GM18517 (cell line): Measurements from ENCODE around the gene SOBP.
"Not testable (repeated sequence)": the region's sequence is repeated elsewhere in the genome, so short reads cannot be mapped to it uniquely, and the experiment has no call there.

Experiments
- ATAC-seq: cut with Tn5 transposase; IDR thresholded peaks from one replicate; pipeline ENCODE4 v1.9.1; 2021; ENCODE audit warnings: mild to moderate bottlenecking, moderate library complexity; ENCODE audit not compliant: unreplicated experiment

SOBP gene

GRCh38 chr6:107547451-107547840 is 57.5 kb downstream of the SOBP start:
- no peak for ATAC-seq

DNA sequence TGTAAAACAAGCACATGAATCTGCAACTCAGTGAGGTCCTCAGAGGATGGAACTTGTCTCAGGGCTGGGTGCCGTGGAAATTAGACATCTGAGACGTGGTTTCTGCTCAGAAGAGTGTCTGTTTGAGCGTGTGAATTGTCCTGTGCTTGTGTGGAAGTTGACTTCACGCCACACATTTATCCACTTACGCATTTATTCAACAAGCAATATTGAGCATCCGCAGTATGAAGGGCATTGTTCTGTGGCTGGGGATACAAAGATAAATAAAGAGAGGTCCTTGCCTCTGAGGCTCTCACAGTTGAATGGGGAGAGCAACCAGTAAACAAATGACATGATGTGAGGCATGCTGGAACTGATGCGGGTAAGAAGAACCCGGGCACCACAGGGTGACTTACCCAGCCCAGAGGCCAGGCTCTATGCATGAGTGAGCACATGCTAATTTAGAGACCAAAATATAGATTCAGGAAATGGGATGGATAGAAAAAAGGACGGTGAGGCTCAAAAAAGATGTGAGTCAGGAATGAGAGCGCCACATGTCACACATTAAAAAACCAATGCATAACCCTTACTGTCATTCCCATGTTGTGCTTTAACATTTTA is 60.4 kb downstream of the SOBP start:
- ATAC-seq = no peak

DNA sequence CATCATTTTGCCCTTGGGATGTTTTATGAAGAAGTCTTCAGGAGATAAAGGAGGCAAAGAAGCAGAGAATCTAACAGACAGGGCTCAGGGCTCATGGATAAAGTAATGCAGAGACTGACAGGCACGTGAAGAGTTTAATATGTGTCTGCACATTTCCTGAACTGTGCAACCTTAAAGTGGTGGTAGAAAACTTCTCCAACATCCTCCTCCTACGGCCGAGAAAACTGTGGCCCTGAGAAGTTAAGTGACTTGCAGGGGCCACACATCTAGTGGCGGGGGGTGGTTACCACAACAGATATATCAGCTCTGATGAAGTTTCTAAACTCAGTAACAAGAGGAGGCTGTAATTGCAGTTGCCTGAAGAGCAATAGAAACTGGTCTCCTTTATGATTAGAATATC is 61.0 kb downstream of the SOBP start:
- no peak for ATAC-seq

DNA sequence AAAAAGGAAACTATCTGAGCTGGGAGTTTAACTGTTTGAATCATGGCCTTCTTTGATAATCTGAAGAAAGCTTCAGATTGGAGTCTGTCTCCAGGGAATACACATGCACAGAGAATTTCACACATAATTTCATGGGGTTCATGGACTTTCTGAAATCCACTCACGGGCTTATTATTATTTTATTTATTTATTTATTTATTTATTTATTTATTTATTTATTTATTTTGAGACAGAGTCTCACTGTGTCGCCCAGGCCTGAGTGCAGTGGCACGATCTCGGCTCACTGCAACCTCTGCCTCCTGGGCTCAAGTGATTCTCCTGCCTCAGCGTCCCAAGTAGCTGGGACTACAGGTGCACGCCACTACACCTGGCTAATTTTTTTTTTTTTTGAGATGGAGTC is 63.2 kb downstream of the SOBP start:
- ATAC-seq = not testable (repeated sequence)

DNA sequence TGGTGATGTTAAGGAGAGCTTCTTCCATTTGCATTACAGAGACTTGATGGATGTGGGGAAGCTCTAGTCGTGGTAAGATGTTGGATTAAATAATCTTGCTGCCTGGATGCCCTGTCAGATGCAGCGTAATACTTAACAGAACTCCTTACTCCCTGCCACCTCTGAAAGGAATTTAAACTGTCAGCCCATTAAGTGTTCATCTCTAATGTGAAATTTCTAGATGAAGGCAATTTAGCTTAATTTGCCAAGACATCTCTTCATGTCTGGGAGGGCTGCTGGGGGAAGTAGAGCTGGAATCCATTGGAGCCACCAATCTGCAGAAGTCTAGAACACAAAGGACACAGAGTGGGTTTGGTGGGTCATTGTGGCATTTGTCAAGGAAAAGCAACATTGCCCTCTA is 64.4 kb downstream of the SOBP start:
- no peak for ATAC-seq

- ATAC-seq = no peak
Measured at GRCh38 chr6:107554918-107555317, 65.0 kb downstream of the SOBP start.

DNA sequence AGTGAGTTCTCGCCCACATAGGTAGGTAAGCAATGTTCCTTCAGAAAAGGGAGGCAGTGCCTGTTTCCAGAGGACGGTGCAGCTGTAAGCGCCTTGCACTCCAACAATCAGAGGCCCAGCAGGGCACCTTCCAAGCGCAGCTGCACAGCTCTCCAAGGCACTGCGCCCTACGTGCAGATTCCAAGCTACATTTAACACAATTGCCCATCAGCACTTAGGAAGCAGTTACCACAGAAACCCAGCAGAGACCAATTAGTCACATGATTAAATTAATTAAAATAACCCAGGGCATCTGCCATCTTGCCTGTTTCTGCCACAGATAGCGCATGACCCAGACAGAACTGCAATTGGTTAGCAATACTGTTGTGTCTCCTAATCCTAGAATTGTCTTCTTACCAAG is 65.5 kb downstream of the SOBP start:
- no peak for ATAC-seq

DNA sequence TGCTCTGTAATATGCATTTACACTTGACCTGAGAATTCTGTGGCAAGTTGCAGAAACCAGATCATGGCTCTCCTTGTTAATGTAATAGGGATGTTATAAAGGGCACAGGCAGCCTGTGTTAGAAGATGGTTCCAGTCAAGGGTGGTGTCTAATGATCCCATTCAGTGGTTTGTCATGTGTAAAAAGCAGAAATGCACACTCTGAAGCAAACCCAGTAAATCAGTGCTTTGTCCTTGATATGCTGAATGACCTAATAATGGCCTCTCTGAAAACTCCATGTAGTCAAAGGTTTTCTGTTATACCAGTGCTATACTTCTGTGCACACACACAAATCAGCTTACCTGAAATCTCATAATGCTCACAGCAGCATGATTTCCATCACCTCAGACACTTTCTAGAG is 66.2 kb downstream of the SOBP start:
- ATAC-seq = no peak

DNA sequence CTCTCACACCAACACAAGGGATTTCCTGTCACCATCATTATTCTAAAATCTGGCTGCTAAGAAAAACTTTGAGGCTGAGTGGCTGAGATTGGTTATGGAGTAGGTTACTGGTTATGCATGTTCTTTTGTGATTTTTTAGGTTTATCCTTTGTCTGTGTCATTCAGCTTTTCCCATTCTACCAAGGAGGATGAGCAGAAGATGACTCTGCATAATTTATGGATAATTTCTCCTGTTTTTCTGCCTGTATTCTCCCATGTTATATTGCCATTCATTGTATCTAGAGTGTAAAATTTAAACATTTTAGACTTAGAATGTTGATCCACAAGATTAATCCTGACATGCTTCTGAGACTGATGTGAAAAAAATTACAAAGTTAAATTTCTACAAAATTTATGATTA is 67.8 kb downstream of the SOBP start:
- ATAC-seq = no peak

DNA sequence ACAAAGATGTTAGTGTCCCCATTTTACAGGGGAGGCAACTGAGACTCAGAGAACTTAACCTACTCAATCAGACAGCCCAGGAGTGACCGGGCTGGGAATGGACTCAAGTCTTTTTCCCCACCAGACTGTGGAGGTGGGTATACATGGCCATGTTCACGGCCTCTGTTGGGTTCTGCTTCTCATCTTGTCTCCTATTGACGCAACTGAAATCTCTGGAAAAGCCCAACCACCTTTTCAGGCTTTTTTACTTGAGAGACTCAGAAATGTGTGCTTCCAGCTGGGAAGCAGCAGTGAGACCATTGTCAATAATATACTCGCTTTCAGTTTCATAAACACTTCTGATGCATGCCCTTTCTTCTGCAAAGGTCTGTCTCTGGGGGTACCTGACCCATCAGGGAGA is 70.7 kb downstream of the SOBP start:
- no peak for ATAC-seq

DNA sequence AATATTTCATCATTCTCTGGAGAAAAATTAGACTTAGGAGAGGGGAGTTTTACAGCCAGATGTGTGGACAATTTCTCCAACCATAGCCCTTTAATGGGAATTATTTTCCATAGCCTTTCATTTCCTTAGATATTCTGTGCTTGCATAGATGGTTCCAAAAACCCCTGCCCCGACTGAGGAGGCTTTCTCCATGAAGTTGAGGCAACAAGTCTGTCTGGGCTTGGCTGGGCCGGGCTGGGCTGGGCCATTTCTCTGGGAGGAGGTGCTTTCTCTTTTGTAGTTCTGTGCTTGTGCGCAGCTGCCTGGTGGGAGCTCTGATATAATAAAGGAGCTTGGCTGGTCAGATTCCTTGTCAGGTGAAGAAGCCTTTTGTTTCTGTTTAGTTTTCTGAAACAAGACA is 71.4 kb downstream of the SOBP start:
- ATAC-seq = no peak

- no peak for ATAC-seq
Measured at GRCh38 chr6:107563694-107564588, 74.0 kb downstream of the SOBP start.

DNA sequence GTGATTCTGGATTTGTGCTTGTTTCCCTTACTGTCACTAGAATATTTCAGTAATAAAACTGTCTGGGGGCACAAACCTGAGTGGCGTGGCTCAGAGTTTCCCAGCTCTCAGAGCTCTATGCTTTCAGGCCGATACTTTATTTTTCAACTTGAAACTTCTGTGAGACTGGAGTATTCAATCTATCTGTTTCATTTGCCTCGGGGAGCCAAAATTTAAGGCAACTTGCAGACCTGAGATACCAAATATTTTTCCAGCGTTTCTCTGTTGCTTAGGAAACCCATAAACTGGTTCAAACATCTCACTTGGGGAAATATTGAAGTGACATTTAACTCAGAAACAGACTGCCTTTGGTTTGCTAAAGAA is 74.7 kb downstream of the SOBP start:
- ATAC-seq = no peak

DNA sequence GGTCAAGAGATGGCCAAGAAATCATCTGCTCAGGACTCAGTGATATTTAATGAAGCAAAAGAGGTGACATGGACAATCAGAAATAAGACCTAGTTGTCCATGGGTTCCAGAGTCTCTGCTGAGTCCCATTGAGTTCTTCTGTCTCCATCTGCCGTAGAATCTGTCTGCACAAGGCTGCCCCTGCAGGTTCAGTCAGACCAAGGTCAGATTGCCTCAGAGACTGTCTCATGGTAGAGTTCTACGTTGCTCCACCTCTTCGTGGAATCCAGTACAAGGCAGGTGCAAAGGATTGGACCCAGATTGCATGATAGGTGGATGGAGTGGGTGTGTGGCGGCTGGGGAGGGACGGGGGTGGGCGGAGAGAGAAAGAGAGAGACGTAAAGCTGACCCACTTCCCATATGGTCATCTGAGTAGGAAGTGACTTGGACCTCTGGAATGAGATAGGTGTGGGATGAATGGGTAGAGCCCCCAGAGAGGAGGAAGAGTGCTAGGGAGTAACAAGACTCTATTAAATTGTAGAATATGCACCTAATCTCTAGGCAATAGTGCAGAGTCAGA is 75.3 kb downstream of the SOBP start:
- no peak for ATAC-seq

GRCh38 chr6:107567643-107568042 is 77.7 kb downstream of the SOBP start:
- ATAC-seq = no peak

DNA sequence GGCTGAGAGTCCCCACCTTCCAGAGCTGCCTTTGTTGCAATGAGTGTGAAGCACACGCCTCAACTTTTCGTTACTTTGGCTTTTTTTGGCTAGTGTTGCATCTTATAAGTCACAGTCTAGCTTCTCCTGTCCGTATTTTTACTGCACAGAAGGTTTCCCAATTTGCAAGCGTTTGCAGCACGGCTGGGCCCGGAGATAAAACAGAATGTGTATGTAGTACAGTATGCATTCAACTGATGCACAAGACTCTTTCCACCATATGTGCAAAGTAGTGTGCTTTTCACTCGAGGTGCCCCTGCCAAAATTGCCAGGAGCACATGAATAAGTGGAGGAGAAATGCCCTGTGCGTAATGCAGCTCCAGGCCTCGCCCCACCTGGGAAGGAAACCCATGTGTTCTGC is 79.6 kb downstream of the SOBP start:
- ATAC-seq = no peak

GRCh38 chr6:107571354-107571753 is 81.4 kb downstream of the SOBP start:
- ATAC-seq = no peak

DNA sequence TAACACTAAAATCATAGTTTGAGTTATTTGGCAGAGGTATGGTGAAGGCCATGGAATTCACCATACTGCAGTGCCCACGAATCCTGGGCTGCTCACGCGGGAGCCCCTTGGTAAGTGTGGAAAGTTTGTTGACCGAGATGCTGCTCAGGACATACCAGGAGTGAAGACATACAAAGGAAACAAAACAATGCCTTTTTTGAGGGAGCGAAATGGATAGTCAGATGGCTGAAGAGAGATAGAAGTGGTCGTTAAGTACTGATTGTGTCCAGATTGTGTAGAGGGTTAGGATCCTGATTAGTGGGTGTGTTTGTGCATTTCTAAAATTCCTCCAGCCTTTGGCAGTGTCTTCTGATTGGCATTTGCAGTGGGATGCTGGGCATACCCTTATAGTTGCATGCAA is 83.0 kb downstream of the SOBP start:
- ATAC-seq = no peak

- ATAC-seq = no peak
Measured at GRCh38 chr6:107574856-107575255, 84.9 kb downstream of the SOBP start.

- no peak for ATAC-seq
Measured at GRCh38 chr6:107576852-107577251, 86.9 kb downstream of the SOBP start.

DNA sequence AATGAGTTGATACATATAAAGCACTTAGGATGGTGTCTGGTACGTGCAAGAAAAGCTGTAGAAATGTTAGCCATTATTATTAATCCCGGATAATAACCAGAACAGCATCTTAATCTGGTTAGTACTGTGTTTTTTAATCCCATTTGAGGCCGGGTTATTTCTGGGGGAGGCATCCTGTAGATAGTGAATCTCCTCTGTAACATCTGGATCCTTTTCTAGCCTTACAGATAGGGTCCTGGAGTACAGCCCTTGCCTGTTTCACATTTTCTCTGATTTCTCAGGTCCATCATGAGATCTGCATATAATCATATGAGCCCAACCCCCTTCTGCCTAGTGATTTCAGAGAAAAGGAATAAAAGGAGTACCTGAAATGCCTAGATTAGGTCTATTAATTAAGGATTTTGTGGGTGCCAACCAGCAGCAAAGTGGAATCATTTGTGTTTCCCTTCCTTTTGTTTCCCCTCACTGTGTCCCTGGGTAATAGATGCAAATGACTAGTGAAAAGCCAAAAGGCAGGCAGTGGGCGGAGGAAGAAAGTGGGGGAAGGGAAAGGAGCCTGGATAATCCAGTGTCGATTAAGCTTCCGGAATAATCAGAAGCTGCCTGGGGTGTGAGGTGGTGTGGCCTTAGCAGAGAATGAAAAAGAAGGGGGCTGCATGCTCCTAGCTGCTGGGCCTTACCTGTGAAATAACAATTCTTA is 88.9 kb downstream of the SOBP start:
- ATAC-seq = no peak
